Measurements from ENCODE around the gene SLFN5. TPM values are rescaled to one million over a fixed set of nuclear protein-coding genes. Genes with fewer than 3 reads are reported as not detected.
"Not testable (repeated sequence)": the region's sequence is repeated elsewhere in the genome, so short reads cannot be mapped to it uniquely, and the experiment has no call there.

Gene SLFN5
- total RNA-seq (1 to 10 TPM; 4.2 to 7.8 TPM), polyA plus RNA-seq (1 to 10 TPM; 1.9 to 2.6 TPM)

DNA sequence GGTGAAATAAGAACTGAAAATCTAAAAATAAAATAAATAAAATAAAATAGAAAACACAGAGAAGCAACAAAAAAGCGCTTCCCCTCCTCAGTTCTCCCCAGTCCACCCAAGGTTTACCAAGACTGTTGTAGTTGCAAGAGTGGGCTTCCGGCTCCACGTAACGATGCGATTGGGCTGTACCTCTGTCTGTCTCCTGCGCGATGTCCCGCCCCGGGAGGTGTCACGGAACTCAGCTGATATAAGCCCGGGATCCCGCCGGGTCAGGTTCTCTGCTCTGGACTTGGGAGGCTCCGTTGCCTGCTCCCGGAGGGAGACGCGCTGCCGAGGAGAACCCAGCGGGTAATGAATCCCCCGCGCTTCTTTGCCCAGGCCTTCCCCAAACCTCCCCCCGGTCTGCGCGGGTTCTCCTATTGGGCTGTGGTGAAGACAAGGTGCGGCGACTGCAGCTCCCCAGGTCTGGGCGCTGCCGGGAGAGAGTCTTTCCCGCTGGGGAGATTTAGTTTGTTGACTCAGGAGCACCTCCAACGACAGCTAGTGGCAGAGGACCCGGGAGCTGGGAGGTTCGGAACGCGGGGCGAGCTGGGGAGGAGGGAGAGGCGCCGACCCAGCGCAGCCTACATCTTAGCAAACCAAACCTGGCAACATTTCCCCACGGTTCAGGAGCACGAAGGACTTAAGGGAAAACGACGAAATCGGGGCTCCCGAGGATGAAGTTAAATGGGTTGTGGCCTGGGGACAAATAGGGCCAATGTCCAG lies at the start of gene SLFN5:
Gene SLFN5, plus strand, starts transcription at position 268 of the 756 bp plus-strand sequence. CDS start 15,619 bp downstream, outside the sequence.
- TF ChIP-seq EGR1 (IDR thresholded peaks at IDR 0.05; ENCODE audit: low read depth in 2 of 2): no peak
- TF ChIP-seq, protein P1, sequence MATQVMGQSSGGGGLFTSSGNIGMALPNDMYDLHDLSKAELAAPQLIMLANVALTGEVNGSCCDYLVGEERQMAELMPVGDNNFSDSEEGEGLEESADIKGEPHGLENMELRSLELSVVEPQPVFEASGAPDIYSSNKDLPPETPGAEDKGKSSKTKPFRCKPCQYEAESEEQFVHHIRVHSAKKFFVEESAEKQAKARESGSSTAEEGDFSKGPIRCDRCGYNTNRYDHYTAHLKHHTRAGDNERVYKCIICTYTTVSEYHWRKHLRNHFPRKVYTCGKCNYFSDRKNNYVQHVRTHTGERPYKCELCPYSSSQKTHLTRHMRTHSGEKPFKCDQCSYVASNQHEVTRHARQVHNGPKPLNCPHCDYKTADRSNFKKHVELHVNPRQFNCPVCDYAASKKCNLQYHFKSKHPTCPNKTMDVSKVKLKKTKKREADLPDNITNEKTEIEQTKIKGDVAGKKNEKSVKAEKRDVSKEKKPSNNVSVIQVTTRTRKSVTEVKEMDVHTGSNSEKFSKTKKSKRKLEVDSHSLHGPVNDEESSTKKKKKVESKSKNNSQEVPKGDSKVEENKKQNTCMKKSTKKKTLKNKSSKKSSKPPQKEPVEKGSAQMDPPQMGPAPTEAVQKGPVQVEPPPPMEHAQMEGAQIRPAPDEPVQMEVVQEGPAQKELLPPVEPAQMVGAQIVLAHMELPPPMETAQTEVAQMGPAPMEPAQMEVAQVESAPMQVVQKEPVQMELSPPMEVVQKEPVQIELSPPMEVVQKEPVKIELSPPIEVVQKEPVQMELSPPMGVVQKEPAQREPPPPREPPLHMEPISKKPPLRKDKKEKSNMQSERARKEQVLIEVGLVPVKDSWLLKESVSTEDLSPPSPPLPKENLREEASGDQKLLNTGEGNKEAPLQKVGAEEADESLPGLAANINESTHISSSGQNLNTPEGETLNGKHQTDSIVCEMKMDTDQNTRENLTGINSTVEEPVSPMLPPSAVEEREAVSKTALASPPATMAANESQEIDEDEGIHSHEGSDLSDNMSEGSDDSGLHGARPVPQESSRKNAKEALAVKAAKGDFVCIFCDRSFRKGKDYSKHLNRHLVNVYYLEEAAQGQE (IDR thresholded peaks at IDR 0.05): peak; percentile 96
- TF ChIP-seq HNF4G (IDR thresholded peaks at IDR 0.05): no peak
- TF ChIP-seq, protein P2, sequence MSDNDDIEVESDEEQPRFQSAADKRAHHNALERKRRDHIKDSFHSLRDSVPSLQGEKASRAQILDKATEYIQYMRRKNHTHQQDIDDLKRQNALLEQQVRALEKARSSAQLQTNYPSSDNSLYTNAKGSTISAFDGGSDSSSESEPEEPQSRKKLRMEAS (IDR thresholded peaks at IDR 0.05): no peak
- TF ChIP-seq, protein P3, sequence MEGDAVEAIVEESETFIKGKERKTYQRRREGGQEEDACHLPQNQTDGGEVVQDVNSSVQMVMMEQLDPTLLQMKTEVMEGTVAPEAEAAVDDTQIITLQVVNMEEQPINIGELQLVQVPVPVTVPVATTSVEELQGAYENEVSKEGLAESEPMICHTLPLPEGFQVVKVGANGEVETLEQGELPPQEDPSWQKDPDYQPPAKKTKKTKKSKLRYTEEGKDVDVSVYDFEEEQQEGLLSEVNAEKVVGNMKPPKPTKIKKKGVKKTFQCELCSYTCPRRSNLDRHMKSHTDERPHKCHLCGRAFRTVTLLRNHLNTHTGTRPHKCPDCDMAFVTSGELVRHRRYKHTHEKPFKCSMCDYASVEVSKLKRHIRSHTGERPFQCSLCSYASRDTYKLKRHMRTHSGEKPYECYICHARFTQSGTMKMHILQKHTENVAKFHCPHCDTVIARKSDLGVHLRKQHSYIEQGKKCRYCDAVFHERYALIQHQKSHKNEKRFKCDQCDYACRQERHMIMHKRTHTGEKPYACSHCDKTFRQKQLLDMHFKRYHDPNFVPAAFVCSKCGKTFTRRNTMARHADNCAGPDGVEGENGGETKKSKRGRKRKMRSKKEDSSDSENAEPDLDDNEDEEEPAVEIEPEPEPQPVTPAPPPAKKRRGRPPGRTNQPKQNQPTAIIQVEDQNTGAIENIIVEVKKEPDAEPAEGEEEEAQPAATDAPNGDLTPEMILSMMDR (IDR thresholded peaks at IDR 0.05; ENCODE audit: low read depth, low read length, missing input control): no peak
- TF ChIP-seq RXRA (IDR thresholded peaks at IDR 0.05): peak in 1 of 2 donors; percentile 8
- TF ChIP-seq HNF4A (conservative IDR thresholded peaks at IDR 0.05): peak in 1 of 2 donors; percentile 29
- TF ChIP-seq NR2F2 (IDR thresholded peaks at IDR 0.05): peak; percentile 46
- TF ChIP-seq GABPA (IDR thresholded peaks at IDR 0.05 in 1 of 2, conservative IDR thresholded peaks at IDR 0.05 in 1 of 2): peak; percentile 64 to 85
- peak; percentile 28 for TF ChIP-seq YY1 (IDR thresholded peaks at IDR 0.05)
- TF ChIP-seq, protein P4, sequence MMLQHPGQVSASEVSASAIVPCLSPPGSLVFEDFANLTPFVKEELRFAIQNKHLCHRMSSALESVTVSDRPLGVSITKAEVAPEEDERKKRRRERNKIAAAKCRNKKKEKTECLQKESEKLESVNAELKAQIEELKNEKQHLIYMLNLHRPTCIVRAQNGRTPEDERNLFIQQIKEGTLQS (IDR thresholded peaks at IDR 0.05): no peak
- TF ChIP-seq TAF1 (conservative IDR thresholded peaks at IDR 0.05): peak; percentile 95
- peak; percentile 3 for TF ChIP-seq RAD21 (IDR thresholded peaks at IDR 0.05)
- TF ChIP-seq, protein P5, sequence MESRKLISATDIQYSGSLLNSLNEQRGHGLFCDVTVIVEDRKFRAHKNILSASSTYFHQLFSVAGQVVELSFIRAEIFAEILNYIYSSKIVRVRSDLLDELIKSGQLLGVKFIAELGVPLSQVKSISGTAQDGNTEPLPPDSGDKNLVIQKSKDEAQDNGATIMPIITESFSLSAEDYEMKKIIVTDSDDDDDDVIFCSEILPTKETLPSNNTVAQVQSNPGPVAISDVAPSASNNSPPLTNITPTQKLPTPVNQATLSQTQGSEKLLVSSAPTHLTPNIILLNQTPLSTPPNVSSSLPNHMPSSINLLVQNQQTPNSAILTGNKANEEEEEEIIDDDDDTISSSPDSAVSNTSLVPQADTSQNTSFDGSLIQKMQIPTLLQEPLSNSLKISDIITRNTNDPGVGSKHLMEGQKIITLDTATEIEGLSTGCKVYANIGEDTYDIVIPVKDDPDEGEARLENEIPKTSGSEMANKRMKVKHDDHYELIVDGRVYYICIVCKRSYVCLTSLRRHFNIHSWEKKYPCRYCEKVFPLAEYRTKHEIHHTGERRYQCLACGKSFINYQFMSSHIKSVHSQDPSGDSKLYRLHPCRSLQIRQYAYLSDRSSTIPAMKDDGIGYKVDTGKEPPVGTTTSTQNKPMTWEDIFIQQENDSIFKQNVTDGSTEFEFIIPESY (IDR thresholded peaks at IDR 0.05): no peak
- TF ChIP-seq FOXA2 (IDR thresholded peaks at IDR 0.05): no peak
- TF ChIP-seq FOXA1 (IDR thresholded peaks at IDR 0.05): no peak
- peak; percentile 63 for TF ChIP-seq SP1 (IDR thresholded peaks at IDR 0.05)
- no peak for TF ChIP-seq JUND (IDR thresholded peaks at IDR 0.05)
- Histone ChIP-seq H3K9ac (ENCODE audit: low read depth in 1 of 2, low read length in 2 of 2) (peak within 1 kb of the TSS; percentile 95 to 96), H3K9me3 (ENCODE audit: control insufficient read depth in 4 of 4, low read length in 3 of 4) (no peaks in the 10 kb centered on the region), H3K36me3 (ENCODE audit: control insufficient read depth in 4 of 4, insufficient read depth in 3 of 4, low read depth in 1 of 4, low read length in 3 of 4) (no peaks in the 10 kb centered on the region), H3K4me1 (ENCODE audit: control insufficient read depth in 4 of 4, insufficient read depth in 4 of 4, low read length in 3 of 4) (peaks cover 3 to 20% (median 7%) of the 10 kb centered on the region in 4 donors), H3K27ac (ENCODE audit: low read depth in 1 of 2, low read length in 2 of 2) (peak within 1 kb of the TSS; percentile 95), H3K4me3 (ENCODE audit: low read depth in 1 of 3, low read length in 3 of 3) (peak within 1 kb of the TSS; percentile 60 to 93 (median 89)), H3K27me3 (ENCODE audit: control insufficient read depth in 4 of 4, insufficient read depth in 4 of 4, low read length in 3 of 4) (no peaks in the 10 kb centered on the region)
- WGBS: under 1% methylated on average over 44 of the region's 44 CpGs
- DNase-seq (ENCODE audit: low spot score): peak; percentile 89

DNA sequence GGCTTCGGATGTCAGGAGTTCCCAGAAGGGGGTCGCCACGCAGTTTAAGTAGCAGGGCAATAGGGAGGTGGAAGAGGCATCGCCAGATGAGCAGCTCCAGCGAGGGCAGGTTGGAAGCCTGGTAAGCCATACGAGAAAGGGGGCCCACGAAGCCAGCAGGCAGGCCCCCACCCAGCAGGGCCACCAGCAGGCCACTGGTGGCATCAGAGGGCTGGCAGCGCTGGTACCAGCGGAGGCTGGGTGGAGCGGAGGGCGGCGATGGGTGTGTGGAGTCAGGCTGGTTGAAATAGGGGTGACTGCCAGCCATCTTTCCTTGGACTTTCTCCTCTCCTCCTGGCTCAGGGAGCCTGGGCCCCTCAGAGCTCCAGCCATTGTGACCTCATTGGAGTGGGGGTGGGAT lies 48.9 kb upstream of the SLFN5 start, which contains the start of gene SLC35G3:
Gene SLC35G3, minus strand, starts transcription at position 393 of the 400 bp plus-strand sequence. Its CDS starts 86 bp downstream, at position 307.
- H3K4me1 ChIP-seq (ENCODE audit: control insufficient read depth in 4 of 4, insufficient read depth in 4 of 4, low read length in 3 of 4); H3K9ac ChIP-seq (ENCODE audit: low read depth in 1 of 2, low read length in 2 of 2); H3K9me3 ChIP-seq (ENCODE audit: control insufficient read depth in 4 of 4, low read length in 3 of 4); H3K4me3 ChIP-seq (ENCODE audit: low read depth in 1 of 3, low read length in 3 of 3); DNase-seq (ENCODE audit: low spot score); H3K36me3 ChIP-seq (ENCODE audit: control insufficient read depth in 4 of 4, insufficient read depth in 3 of 4, low read depth in 1 of 4, low read length in 3 of 4); H3K27ac ChIP-seq (ENCODE audit: low read depth in 1 of 2, low read length in 2 of 2); H3K27me3 ChIP-seq (ENCODE audit: control insufficient read depth in 4 of 4, insufficient read depth in 4 of 4, low read length in 3 of 4): not testable (repeated sequence)
- WGBS: 92% methylated on average over 12 of the region's 12 CpGs

DNA sequence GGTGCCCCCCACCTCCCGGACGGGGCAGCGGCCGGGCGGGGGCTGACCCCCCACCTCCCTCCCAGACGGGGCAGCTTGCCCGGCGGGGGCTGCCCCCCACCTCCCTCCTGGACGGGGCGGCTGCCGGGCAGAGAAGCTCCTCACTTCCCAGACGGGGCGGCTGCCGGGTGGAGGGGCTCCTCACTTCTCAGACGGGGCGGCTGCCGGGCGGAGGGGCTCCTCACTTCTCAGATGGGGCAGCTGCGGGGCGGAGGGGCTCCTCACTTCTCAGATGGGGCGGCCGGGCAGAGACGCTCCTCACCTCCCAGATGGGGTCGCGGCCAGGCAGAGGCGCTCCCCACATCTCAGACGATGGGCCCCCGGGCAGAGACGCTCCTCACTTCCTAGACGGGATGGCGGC lies 47.8 kb upstream of the SLFN5 start:
- not testable (repeated sequence) for H3K9me3 ChIP-seq (ENCODE audit: control insufficient read depth in 4 of 4, low read length in 3 of 4); H3K9ac ChIP-seq (ENCODE audit: low read depth in 1 of 2, low read length in 2 of 2); H3K36me3 ChIP-seq (ENCODE audit: control insufficient read depth in 4 of 4, insufficient read depth in 3 of 4, low read depth in 1 of 4, low read length in 3 of 4); H3K27ac ChIP-seq (ENCODE audit: low read depth in 1 of 2, low read length in 2 of 2); H3K4me3 ChIP-seq (ENCODE audit: low read depth in 1 of 3, low read length in 3 of 3); H3K27me3 ChIP-seq (ENCODE audit: control insufficient read depth in 4 of 4, insufficient read depth in 4 of 4, low read length in 3 of 4); DNase-seq (ENCODE audit: low spot score); H3K4me1 ChIP-seq (ENCODE audit: control insufficient read depth in 4 of 4, insufficient read depth in 4 of 4, low read length in 3 of 4)
- 94% methylated on average over 31 of the region's 31 CpGs for WGBS
